GM23338 (cell line): Measurements from ENCODE around the gene NFIB.

Experiments
- CREB1 ChIP-seq: fragments of 250-450 bp; sonication (Bioruptor Pico); IDR thresholded peaks from 2 replicates; pipeline ENCODE4 v1.5.0; 2020; ENCODE audit warnings: low read depth, mild to moderate bottlenecking, moderate library complexity
- EZH2 ChIP-seq: fragments of 200-600 bp; sonication (generic); IDR thresholded peaks from one replicate; pipeline ENCODE4 v1.8.0; 2017; ENCODE audit warnings: antibody characterized with exemption, mild to moderate bottlenecking, low read depth; ENCODE audit not compliant: unreplicated experiment
- EZH2phosphoT487 ChIP-seq: fragments of 200-600 bp; sonication (generic); IDR thresholded peaks from one replicate; pipeline ENCODE4 v1.8.1; 2018; ENCODE audit warnings: antibody characterized with exemption; ENCODE audit not compliant: unreplicated experiment
- NANOG ChIP-seq: IDR thresholded peaks from 2 replicates; pipeline ENCODE4 v1.6.1; 2016; ENCODE audit warnings: antibody characterized with exemption, borderline replicate concordance
- POLR2AphosphoS5 ChIP-seq: IDR thresholded peaks from 2 replicates; pipeline ENCODE4 v1.6.1; 2016; ENCODE audit warnings: antibody characterized with exemption, low read depth
- ZNF114 ChIP-seq: fragments of 250-450 bp; sonication (Bioruptor Pico); IDR thresholded peaks from 2 replicates; pipeline ENCODE4 v1.5.0; 2020; ENCODE audit warnings: mild to moderate bottlenecking, moderate library complexity
- TF ChIP-seq, protein P1 (sequence below), 2 experiments: fragments of 200-600 bp in 1 of 2; sonication (generic) in 1 of 2; conservative IDR thresholded peaks; 2 replicates each; pipeline versions ENCODE4 v1.5.1 to v1.6.1; 2016 to 2017; ENCODE audit warnings: antibody characterized with exemption in 2 of 2, low read depth in 2 of 2, mild to moderate bottlenecking in 2 of 2, moderate library complexity in 1 of 2
- TF ChIP-seq, protein P2 (sequence below): IDR thresholded peaks from one replicate; pipeline ENCODE4 v1.6.1; 2018; ENCODE audit warnings: antibody characterized with exemption; ENCODE audit not compliant: unreplicated experiment

DNA sequence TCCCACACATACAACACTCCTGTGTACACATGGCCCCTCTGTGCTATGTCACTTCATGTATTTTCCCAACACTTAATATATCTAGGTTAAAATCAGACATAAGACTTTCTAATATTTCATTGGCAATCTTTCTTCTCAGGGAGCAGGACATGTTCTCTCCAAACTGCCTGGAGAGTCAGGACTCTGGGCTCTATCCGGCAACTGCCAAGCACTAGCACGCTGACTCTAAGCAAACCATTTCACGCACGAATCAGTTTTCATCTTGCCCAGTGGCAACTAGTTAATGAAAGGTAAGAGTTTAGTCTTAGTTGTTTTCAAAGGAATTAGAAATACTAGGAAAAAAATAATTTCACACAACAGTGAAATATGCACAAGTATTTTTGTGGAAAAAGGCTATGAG lies 124.8 kb downstream of the NFIB start:
- TF ChIP-seq, protein P1, sequence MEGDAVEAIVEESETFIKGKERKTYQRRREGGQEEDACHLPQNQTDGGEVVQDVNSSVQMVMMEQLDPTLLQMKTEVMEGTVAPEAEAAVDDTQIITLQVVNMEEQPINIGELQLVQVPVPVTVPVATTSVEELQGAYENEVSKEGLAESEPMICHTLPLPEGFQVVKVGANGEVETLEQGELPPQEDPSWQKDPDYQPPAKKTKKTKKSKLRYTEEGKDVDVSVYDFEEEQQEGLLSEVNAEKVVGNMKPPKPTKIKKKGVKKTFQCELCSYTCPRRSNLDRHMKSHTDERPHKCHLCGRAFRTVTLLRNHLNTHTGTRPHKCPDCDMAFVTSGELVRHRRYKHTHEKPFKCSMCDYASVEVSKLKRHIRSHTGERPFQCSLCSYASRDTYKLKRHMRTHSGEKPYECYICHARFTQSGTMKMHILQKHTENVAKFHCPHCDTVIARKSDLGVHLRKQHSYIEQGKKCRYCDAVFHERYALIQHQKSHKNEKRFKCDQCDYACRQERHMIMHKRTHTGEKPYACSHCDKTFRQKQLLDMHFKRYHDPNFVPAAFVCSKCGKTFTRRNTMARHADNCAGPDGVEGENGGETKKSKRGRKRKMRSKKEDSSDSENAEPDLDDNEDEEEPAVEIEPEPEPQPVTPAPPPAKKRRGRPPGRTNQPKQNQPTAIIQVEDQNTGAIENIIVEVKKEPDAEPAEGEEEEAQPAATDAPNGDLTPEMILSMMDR (conservative IDR thresholded peaks at IDR 0.05; ENCODE audit: low read depth in 2 of 2): no peak
- TF ChIP-seq, protein P2, sequence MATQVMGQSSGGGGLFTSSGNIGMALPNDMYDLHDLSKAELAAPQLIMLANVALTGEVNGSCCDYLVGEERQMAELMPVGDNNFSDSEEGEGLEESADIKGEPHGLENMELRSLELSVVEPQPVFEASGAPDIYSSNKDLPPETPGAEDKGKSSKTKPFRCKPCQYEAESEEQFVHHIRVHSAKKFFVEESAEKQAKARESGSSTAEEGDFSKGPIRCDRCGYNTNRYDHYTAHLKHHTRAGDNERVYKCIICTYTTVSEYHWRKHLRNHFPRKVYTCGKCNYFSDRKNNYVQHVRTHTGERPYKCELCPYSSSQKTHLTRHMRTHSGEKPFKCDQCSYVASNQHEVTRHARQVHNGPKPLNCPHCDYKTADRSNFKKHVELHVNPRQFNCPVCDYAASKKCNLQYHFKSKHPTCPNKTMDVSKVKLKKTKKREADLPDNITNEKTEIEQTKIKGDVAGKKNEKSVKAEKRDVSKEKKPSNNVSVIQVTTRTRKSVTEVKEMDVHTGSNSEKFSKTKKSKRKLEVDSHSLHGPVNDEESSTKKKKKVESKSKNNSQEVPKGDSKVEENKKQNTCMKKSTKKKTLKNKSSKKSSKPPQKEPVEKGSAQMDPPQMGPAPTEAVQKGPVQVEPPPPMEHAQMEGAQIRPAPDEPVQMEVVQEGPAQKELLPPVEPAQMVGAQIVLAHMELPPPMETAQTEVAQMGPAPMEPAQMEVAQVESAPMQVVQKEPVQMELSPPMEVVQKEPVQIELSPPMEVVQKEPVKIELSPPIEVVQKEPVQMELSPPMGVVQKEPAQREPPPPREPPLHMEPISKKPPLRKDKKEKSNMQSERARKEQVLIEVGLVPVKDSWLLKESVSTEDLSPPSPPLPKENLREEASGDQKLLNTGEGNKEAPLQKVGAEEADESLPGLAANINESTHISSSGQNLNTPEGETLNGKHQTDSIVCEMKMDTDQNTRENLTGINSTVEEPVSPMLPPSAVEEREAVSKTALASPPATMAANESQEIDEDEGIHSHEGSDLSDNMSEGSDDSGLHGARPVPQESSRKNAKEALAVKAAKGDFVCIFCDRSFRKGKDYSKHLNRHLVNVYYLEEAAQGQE: no peak
- TF ChIP-seq CREB1 (CRISPR knock-in tag): no peak
- no peak for TF ChIP-seq EZH2
- no peak for TF ChIP-seq POLR2AphosphoS5
- TF ChIP-seq ZNF114: no peak
- TF ChIP-seq NANOG: no peak
- no peak for TF ChIP-seq EZH2phosphoT487
